Calu3 (cell line): ENCODE data around the gene HOGA1. TPM values are rescaled to one million over a fixed set of nuclear protein-coding genes. Genes with fewer than 3 reads are reported as not detected.

Experiments
- BruUV-seq: library from RNA; stranded (reverse); fragments of 400-500 nt; replicated peaks from 2 replicates; lab custom pipeline; 2021; lab: Mats Ljungman, UMichigan
- CTCF ChIA-PET: fragments of 300-600 bp; sonication (Branson Sonifier 250); formaldehyde crosslinking; loops from one replicate; lab custom pipeline; 2022; ENCODE audit warnings: antibody characterized with exemption; lab: Charles Lee
- DNase-seq: peaks from one replicate; pipeline ENCODE4 v3.0.0; 2022
- H3K27ac Mint-ChIP-seq: one replicate; pipeline ENCODE4 v1.8.0; 2022; ENCODE audit warnings: mixed read lengths; ENCODE audit not compliant: unreplicated experiment
- H3K27me3 Mint-ChIP-seq: one replicate; pipeline ENCODE4 v1.8.0; 2022; ENCODE audit warnings: mixed read lengths; ENCODE audit not compliant: unreplicated experiment
- H3K36me3 Mint-ChIP-seq: one replicate; pipeline ENCODE4 v1.8.0; 2022; ENCODE audit warnings: mild to moderate bottlenecking, moderate library complexity, mixed read lengths; ENCODE audit not compliant: insufficient read depth, unreplicated experiment
- H3K4me1 Mint-ChIP-seq: one replicate; pipeline ENCODE4 v1.8.0; 2022; ENCODE audit warnings: mild to moderate bottlenecking, low read depth, mixed read lengths; ENCODE audit not compliant: unreplicated experiment
- H3K4me3 Mint-ChIP-seq: one replicate; pipeline ENCODE4 v1.8.0; 2022; ENCODE audit warnings: mild to moderate bottlenecking, low read depth, moderate library complexity, mixed read lengths; ENCODE audit not compliant: unreplicated experiment
- H3K9me3 Mint-ChIP-seq: one replicate; pipeline ENCODE4 v1.8.0; 2022; ENCODE audit warnings: low read depth, mixed read lengths; ENCODE audit not compliant: unreplicated experiment
- intact Hi-C: fragments of 100-400 bp; cut with micrococcal nuclease; formaldehyde crosslinking; loops from one replicate; pipeline ENCODE4 v1.10.0; 2022; ENCODE audit not compliant: unreplicated experiment
- total RNA-seq: library from RNA; stranded (reverse); gene quantifications from 2 replicates; pipeline ENCODE4 v1.2.3, GENCODE V29; 2022
- TF ChIP-seq, protein P1 (sequence below): fragments of 200-600 bp; IDR thresholded peaks from one replicate; pipeline ENCODE4 v1.8.0; 2022; ENCODE audit warnings: antibody characterized with exemption; ENCODE audit not compliant: unreplicated experiment

HOGA1 gene
- total RNA-seq, 1 experiment from 2014 or later, result 7.9 TPM

DNA sequence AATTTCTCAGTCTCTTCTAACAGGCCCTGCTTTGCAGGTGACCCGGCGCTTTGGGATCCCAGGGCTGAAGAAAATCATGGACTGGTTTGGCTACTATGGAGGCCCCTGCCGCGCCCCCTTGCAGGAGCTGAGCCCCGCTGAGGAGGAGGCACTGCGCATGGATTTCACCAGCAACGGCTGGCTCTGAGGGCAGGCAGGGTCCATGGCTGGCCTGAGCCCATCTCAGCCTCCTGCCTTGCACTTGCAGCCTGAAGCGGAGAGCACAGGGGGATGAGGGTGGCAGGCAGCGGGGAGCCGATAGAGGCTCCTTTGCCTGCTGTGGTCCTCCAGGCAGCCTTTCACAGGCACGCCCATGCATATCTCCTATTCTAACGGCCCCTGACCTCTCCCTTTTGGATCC lies 27.3 kb downstream of the HOGA1 start:
- intact Hi-C loops, result no loop called here

DNA sequence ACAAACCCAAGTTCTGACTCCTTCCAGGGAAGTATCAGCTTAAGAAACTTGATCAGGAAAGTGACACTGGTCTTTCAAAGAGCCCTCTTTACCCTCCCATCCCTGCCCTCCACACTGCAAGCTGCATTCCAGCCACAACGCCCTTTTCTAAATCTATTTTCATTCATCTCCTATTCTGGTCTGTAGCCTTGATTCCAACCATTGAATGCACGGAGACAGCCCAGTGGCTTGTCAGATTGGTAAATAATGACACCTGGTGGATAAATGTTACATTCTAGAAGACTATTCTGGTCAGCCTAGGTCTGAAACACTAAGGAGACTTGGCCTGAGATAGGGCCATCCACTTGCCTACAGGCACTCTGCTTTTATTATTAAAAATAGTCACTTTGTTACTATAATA lies 28.2 kb downstream of the HOGA1 start:
- Mint-ChIP-seq H3K27ac (no peak overlapping the region), H3K27me3 (no peaks in the 10 kb centered on the region), H3K36me3 (peaks cover 9% of the 10 kb centered on the region), H3K4me1 (no peaks in the 10 kb centered on the region), H3K4me3 (no peak overlapping the region), H3K9me3 (no peaks in the 10 kb centered on the region)
- intact Hi-C loops, result loop anchor here (1.0 to 2.0 kb wide), 3 partner anchors 40 to 149 kb away; partner anchors contain the start of gene ANKRD2
- TF ChIP-seq, protein P1, sequence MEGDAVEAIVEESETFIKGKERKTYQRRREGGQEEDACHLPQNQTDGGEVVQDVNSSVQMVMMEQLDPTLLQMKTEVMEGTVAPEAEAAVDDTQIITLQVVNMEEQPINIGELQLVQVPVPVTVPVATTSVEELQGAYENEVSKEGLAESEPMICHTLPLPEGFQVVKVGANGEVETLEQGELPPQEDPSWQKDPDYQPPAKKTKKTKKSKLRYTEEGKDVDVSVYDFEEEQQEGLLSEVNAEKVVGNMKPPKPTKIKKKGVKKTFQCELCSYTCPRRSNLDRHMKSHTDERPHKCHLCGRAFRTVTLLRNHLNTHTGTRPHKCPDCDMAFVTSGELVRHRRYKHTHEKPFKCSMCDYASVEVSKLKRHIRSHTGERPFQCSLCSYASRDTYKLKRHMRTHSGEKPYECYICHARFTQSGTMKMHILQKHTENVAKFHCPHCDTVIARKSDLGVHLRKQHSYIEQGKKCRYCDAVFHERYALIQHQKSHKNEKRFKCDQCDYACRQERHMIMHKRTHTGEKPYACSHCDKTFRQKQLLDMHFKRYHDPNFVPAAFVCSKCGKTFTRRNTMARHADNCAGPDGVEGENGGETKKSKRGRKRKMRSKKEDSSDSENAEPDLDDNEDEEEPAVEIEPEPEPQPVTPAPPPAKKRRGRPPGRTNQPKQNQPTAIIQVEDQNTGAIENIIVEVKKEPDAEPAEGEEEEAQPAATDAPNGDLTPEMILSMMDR, result no peak
- BruUV-seq, result no TSS peak
- peak; percentile 17 for DNase-seq
- CTCF ChIA-PET, result interaction anchor here (0.7 to 1.6 kb wide), 6 partner anchors 16 to 148 kb away, joined by 3 to 7 read pairs (median 4); partner anchors contain the start of genes ANKRD2 and HOGA1

More for the DNA sequence above, 27.3 kb downstream of the HOGA1 start:
- TF ChIP-seq, protein P1, result no peak
- no peaks in the 10 kb centered on the region for H3K36me3 Mint-ChIP-seq
- DNase-seq, result no peak
- no TSS peak for BruUV-seq
- H3K4me1 Mint-ChIP-seq, result no peaks in the 10 kb centered on the region
- H3K9me3 Mint-ChIP-seq, result no peaks in the 10 kb centered on the region
- no peak overlapping the region for H3K4me3 Mint-ChIP-seq
- no peaks in the 10 kb centered on the region for H3K27me3 Mint-ChIP-seq
- H3K27ac Mint-ChIP-seq, result no peak overlapping the region
- CTCF ChIA-PET, result interaction anchor here (0.8 to 1.6 kb wide), 3 partner anchors 15 to 77 kb away, joined by 3 to 7 read pairs (median 5); partner anchors contain the start of gene ANKRD2

DNA sequence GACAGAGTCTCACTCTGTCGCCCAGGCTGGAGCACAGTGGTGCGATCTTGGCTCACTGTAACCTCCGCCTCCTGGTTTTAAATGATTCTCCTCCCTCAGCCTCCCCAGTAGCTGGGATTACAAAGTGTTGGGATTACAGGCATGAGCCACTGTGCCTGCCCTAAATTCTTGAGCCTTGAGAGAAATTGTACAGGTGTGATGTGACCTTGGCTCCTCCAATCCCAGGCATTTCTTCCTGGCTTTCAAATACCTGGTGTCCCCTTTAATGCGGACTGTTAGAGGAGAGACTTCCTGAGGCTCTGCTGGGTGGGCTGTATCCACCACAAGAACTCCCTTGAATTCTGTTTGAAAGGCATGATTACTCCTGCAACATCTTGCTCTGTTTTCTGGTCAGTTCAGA lies 34.1 kb downstream of the HOGA1 start:
- H3K27me3 Mint-ChIP-seq, result no peaks in the 10 kb centered on the region
- CTCF ChIA-PET, result interaction anchor here (0.6 kb wide), 1 partner anchor 24 kb away, joined by 10 read pairs; no protein-coding TSS in a partner anchor
- no peak overlapping the region for H3K27ac Mint-ChIP-seq
- H3K4me3 Mint-ChIP-seq, result no peak overlapping the region
- no peaks in the 10 kb centered on the region for H3K9me3 Mint-ChIP-seq
- no peak for DNase-seq
- intact Hi-C loops, result no loop called here
- no TSS peak for BruUV-seq
- no peaks in the 10 kb centered on the region for H3K4me1 Mint-ChIP-seq
- H3K36me3 Mint-ChIP-seq, result peaks cover 9% of the 10 kb centered on the region
- TF ChIP-seq, protein P1, result no peak

DNA sequence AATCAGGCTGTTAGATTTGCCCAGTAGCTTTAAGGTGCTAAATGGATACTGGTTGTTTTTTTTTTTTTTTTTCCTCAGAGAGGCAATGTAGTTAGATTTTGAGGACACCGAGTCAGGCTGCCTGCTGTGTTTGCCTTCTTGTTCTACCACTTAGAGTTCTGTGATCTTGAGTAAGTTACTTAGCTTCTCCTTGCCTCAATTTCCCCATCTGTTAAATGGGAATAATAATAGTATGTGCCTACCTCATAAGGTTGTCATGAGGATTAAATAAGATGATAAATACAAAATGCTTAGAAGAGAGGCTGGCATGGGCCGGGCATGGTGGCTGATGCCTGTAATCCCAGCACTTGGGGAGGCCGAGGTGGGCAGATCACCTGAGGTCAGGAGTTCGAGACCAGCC lies 34.5 kb downstream of the HOGA1 start:
- CTCF ChIA-PET, result interaction anchor here (0.6 kb wide), 1 partner anchor 25 kb away, joined by 10 read pairs; no protein-coding TSS in a partner anchor
- intact Hi-C loops, result no loop called here
- no peaks in the 10 kb centered on the region for H3K4me1 Mint-ChIP-seq
- H3K36me3 Mint-ChIP-seq, result peaks cover 9% of the 10 kb centered on the region
- H3K27me3 Mint-ChIP-seq, result no peaks in the 10 kb centered on the region
- no peak overlapping the region for H3K27ac Mint-ChIP-seq
- no TSS peak for BruUV-seq
- no peaks in the 10 kb centered on the region for H3K9me3 Mint-ChIP-seq
- no peak for DNase-seq
- TF ChIP-seq, protein P1, result no peak
- no peak overlapping the region for H3K4me3 Mint-ChIP-seq
